ENCODE measurements around the gene BIRC3. TPM values are rescaled to one million over a fixed set of nuclear protein-coding genes. Genes with fewer than 3 reads are reported as not detected.

The BIRC3 gene
- polyA plus RNA-seq, 1 donor (not counting 4 experiments of a cell fraction or from before 2014, with no cell fraction given): 2.1 TPM

DNA sequence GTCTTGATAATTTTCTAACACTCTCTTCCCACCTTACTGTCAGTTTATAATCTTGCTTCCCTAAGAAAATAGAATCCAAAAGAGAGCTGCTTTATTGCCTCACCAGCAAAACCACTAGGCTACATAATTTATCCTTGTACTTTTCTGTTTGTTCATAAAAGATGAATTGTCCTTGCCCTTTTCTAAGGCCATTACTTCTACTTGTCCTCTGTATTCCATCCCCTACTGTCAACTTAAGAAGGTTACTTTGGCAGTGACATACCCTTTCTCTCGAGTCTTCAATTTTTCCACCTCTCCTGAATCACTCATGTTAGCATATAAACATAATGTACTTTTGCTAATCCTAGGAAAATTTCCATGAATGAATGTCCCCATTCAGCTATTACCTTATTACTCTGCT, 47.7 kb downstream of the BIRC3 start:
- Histone ChIP-seq H3K9me1 (ENCODE audit: control insufficient read depth, extremely low read depth, insufficient read depth, low read length) (no peaks in the 10 kb centered on the region), H3K36me3 (ENCODE audit: control insufficient read depth in 2 of 2, extremely low read depth in 1 of 2, insufficient read depth in 2 of 2, low read length in 2 of 2) (peaks cover 19 to 33% of the 10 kb centered on the region in 2 experiments), H3K4me3 (ENCODE audit: control insufficient read depth in 2 of 3, extremely low read depth in 1 of 3, insufficient read depth in 2 of 3, low read depth in 1 of 3, low read length in 3 of 3) (no peak overlapping the region), H3K9ac (ENCODE audit: control insufficient read depth, extremely low read depth, insufficient read depth, low read length) (no peak overlapping the region), H3K27ac (ENCODE audit: control insufficient read depth, insufficient read depth, low read length) (no peak overlapping the region), H3K27me3 (ENCODE audit: control insufficient read depth, extremely low read depth, insufficient read depth, low read length) (no peaks in the 10 kb centered on the region), H3K4me2 (ENCODE audit: control insufficient read depth, extremely low read depth, insufficient read depth, low read depth, low read length) (no peak overlapping the region), H3K79me2 (ENCODE audit: control insufficient read depth, insufficient read depth, low read length) (peaks cover 20% of the 10 kb centered on the region), H2AFZ (ENCODE audit: control insufficient read depth, low read length) (no peak overlapping the region), H3K9me3 (ENCODE audit: control insufficient read depth, low read depth, low read length) (no peaks in the 10 kb centered on the region), H3K4me1 (ENCODE audit: control insufficient read depth, extremely low read depth, insufficient read depth, low read length) (no peaks in the 10 kb centered on the region), H4K20me1 (ENCODE audit: control insufficient read depth, extremely low read depth, insufficient read depth, low read length) (no peaks in the 10 kb centered on the region)
- TF ChIP-seq, protein P1, sequence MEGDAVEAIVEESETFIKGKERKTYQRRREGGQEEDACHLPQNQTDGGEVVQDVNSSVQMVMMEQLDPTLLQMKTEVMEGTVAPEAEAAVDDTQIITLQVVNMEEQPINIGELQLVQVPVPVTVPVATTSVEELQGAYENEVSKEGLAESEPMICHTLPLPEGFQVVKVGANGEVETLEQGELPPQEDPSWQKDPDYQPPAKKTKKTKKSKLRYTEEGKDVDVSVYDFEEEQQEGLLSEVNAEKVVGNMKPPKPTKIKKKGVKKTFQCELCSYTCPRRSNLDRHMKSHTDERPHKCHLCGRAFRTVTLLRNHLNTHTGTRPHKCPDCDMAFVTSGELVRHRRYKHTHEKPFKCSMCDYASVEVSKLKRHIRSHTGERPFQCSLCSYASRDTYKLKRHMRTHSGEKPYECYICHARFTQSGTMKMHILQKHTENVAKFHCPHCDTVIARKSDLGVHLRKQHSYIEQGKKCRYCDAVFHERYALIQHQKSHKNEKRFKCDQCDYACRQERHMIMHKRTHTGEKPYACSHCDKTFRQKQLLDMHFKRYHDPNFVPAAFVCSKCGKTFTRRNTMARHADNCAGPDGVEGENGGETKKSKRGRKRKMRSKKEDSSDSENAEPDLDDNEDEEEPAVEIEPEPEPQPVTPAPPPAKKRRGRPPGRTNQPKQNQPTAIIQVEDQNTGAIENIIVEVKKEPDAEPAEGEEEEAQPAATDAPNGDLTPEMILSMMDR (optimal IDR thresholded peaks at IDR 0.05 in 1 of 3, IDR thresholded peaks at IDR 0.05 in 1 of 3, conservative IDR thresholded peaks at IDR 0.05 in 1 of 3; ENCODE audit: extremely low read depth in 1 of 3, insufficient read depth in 2 of 3, low read length in 3 of 3): no peak
- TF ChIP-seq EZH2 (IDR thresholded peaks at IDR 0.05; ENCODE audit: low read length): no peak
- DNase-seq (ENCODE audit: low read depth, low spot score) (no peak), FAIRE-seq (no peak)
- dilution Hi-C loops (cut with MboI; ENCODE audit: extremely low pct_ligation_motif_present, low sequenced_read_pairs): no loop called here

DNA sequence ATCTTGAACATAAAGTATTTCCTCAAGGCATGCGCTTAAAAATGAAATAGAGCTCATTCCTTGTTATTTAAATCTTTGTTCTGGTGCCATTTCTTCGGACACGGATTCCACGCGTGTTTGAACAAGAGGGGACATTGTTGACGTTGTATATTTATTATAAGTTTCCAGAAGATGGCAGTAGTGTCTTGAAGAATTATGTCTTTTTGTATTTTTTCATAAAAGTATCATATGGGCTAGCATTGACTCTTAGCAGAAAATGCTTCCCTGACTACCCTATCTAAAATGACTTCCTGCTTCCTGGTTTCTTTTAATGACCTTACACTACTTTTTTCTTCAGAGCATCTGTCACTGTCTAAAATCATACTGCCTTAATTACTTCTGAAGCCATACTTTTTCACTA, 50.1 kb downstream of the BIRC3 start:
- Histone ChIP-seq H3K27me3 (ENCODE audit: control insufficient read depth, extremely low read depth, insufficient read depth, low read length) (no peaks in the 10 kb centered on the region), H3K4me2 (ENCODE audit: control insufficient read depth, extremely low read depth, insufficient read depth, low read depth, low read length) (no peak overlapping the region), H3K4me1 (ENCODE audit: control insufficient read depth, extremely low read depth, insufficient read depth, low read length) (no peaks in the 10 kb centered on the region), H3K79me2 (ENCODE audit: control insufficient read depth, insufficient read depth, low read length) (peaks cover 5% of the 10 kb centered on the region), H3K9me1 (ENCODE audit: control insufficient read depth, extremely low read depth, insufficient read depth, low read length) (no peaks in the 10 kb centered on the region), H4K20me1 (ENCODE audit: control insufficient read depth, extremely low read depth, insufficient read depth, low read length) (no peaks in the 10 kb centered on the region), H3K4me3 (ENCODE audit: control insufficient read depth in 2 of 3, extremely low read depth in 1 of 3, insufficient read depth in 2 of 3, low read depth in 1 of 3, low read length in 3 of 3) (no peak overlapping the region), H2AFZ (ENCODE audit: control insufficient read depth, low read length) (no peak overlapping the region), H3K27ac (ENCODE audit: control insufficient read depth, insufficient read depth, low read length) (no peak overlapping the region), H3K9me3 (ENCODE audit: control insufficient read depth, low read depth, low read length) (no peaks in the 10 kb centered on the region), H3K36me3 (ENCODE audit: control insufficient read depth in 2 of 2, extremely low read depth in 1 of 2, insufficient read depth in 2 of 2, low read length in 2 of 2) (peaks cover 13 to 18% of the 10 kb centered on the region in 2 experiments), H3K9ac (ENCODE audit: control insufficient read depth, extremely low read depth, insufficient read depth, low read length) (no peak overlapping the region)
- DNase-seq (ENCODE audit: low read depth, low spot score) (no peak), FAIRE-seq (no peak)
- dilution Hi-C loops (cut with MboI; ENCODE audit: extremely low pct_ligation_motif_present, low sequenced_read_pairs): no loop called here
- TF ChIP-seq, protein P1 (optimal IDR thresholded peaks at IDR 0.05 in 1 of 3, IDR thresholded peaks at IDR 0.05 in 1 of 3, conservative IDR thresholded peaks at IDR 0.05 in 1 of 3; ENCODE audit: extremely low read depth in 1 of 3, insufficient read depth in 2 of 3, low read length in 3 of 3): no peak
- no peak for TF ChIP-seq EZH2 (IDR thresholded peaks at IDR 0.05; ENCODE audit: low read length)

Measured in keratinocyte (primary cell).